Measurements from ENCODE around the gene GABBR1.

Gene GABBR1

GRCh38 chr6:29603930-29604329, 29.1 kb downstream of the GABBR1 start:
- Histone ChIP-seq H3K79me2 (no peaks in the 10 kb centered on the region), H3K27me3 (ENCODE audit: control insufficient read depth, insufficient read depth, low read length) (no peaks in the 10 kb centered on the region), H3K4me3 (ENCODE audit: low read depth, low read length) (no peak overlapping the region), H3K9me3 (ENCODE audit: control insufficient read depth, low read length) (no peaks in the 10 kb centered on the region), H3K36me3 (ENCODE audit: control insufficient read depth, insufficient read depth, low read length) (no peaks in the 10 kb centered on the region), H3K4me2 (ENCODE audit: low read length) (no peak overlapping the region), H3K4me1 (no peaks in the 10 kb centered on the region), H3K27ac (no peak overlapping the region), H2AFZ (no peak overlapping the region), H3K9ac (no peak overlapping the region)
- TF ChIP-seq CTCF (IDR thresholded peaks at IDR 0.05): no peak

- TF ChIP-seq CTCF (IDR thresholded peaks at IDR 0.05): no peak
- Histone ChIP-seq H3K27me3 (ENCODE audit: control insufficient read depth, insufficient read depth, low read length) (no peaks in the 10 kb centered on the region), H3K79me2 (no peaks in the 10 kb centered on the region), H3K9me3 (ENCODE audit: control insufficient read depth, low read length) (no peaks in the 10 kb centered on the region), H3K9ac (no peak overlapping the region), H3K4me3 (ENCODE audit: low read depth, low read length) (no peak overlapping the region), H3K36me3 (ENCODE audit: control insufficient read depth, insufficient read depth, low read length) (no peaks in the 10 kb centered on the region), H2AFZ (no peak overlapping the region), H3K4me2 (ENCODE audit: low read length) (no peak overlapping the region), H3K4me1 (no peaks in the 10 kb centered on the region), H3K27ac (no peak overlapping the region)
Measured at GRCh38 chr6:29603456-29603855, 29.5 kb downstream of the GABBR1 start.

GRCh38 chr6:29602564-29603361, 30.2 kb downstream of the GABBR1 start:
- Histone ChIP-seq H3K9ac (no peak overlapping the region), H3K4me1 (no peaks in the 10 kb centered on the region), H3K4me3 (ENCODE audit: low read depth, low read length) (no peak overlapping the region), H3K4me2 (ENCODE audit: low read length) (no peak overlapping the region), H2AFZ (no peak overlapping the region), H3K27ac (no peak overlapping the region), H3K79me2 (no peaks in the 10 kb centered on the region), H3K27me3 (ENCODE audit: control insufficient read depth, insufficient read depth, low read length) (no peaks in the 10 kb centered on the region), H3K36me3 (ENCODE audit: control insufficient read depth, insufficient read depth, low read length) (no peaks in the 10 kb centered on the region), H3K9me3 (ENCODE audit: control insufficient read depth, low read length) (no peaks in the 10 kb centered on the region)
- no peak for TF ChIP-seq CTCF (IDR thresholded peaks at IDR 0.05)

GRCh38 chr6:29598172-29598747, 34.7 kb downstream of the GABBR1 start:
- Histone ChIP-seq H3K4me2 (ENCODE audit: low read length) (no peak overlapping the region), H3K4me3 (ENCODE audit: low read depth, low read length) (no peak overlapping the region), H3K36me3 (ENCODE audit: control insufficient read depth, insufficient read depth, low read length) (no peaks in the 10 kb centered on the region), H2AFZ (no peak overlapping the region), H3K4me1 (no peaks in the 10 kb centered on the region), H3K9ac (no peak overlapping the region), H3K27me3 (ENCODE audit: control insufficient read depth, insufficient read depth, low read length) (no peaks in the 10 kb centered on the region), H3K9me3 (ENCODE audit: control insufficient read depth, low read length) (no peaks in the 10 kb centered on the region), H3K27ac (no peak overlapping the region), H3K79me2 (no peaks in the 10 kb centered on the region)
- no peak for TF ChIP-seq CTCF (IDR thresholded peaks at IDR 0.05)

GRCh38 chr6:29597184-29597583, 35.8 kb downstream of the GABBR1 start:
- TF ChIP-seq CTCF (IDR thresholded peaks at IDR 0.05): no peak
- H3K9ac ChIP-seq: no peak overlapping the region
- H3K4me3 ChIP-seq (ENCODE audit: low read depth, low read length): no peak overlapping the region
- H3K4me2 ChIP-seq (ENCODE audit: low read length): no peak overlapping the region
- no peaks in the 10 kb centered on the region for H3K4me1 ChIP-seq
- no peaks in the 10 kb centered on the region for H3K9me3 ChIP-seq (ENCODE audit: control insufficient read depth, low read length)
- H2AFZ ChIP-seq: no peak overlapping the region
- no peak overlapping the region for H3K27ac ChIP-seq
- no peaks in the 10 kb centered on the region for H3K27me3 ChIP-seq (ENCODE audit: control insufficient read depth, insufficient read depth, low read length)
- H3K79me2 ChIP-seq: no peaks in the 10 kb centered on the region
- H3K36me3 ChIP-seq (ENCODE audit: control insufficient read depth, insufficient read depth, low read length): no peaks in the 10 kb centered on the region

All from parathyroid adenoma (tissue), 2 donors.